HepG2 (cell line): Measurements from ENCODE around the gene CTNND2.

Experiments used
- CREB1 ChIP-seq, 2 experiments: fragments of 450-650 bp in 1 of 2; IDR thresholded peaks; 2 replicates each; pipeline ENCODE4 v1.6.1; 2016 to 2017; ENCODE audit warnings: control low read depth in 1 of 2, mild to moderate bottlenecking in 1 of 2, missing compliant biosample characterization in 1 of 2, missing genetic modification characterization in 1 of 2
- MAZ ChIP-seq, 2 experiments: sonication (generic) in 1 of 2; formaldehyde crosslinking in 1 of 2; IDR thresholded peaks; 2 replicates each; pipeline versions ENCODE4 v1.5.0 to v1.6.1; 2012 to 2020; ENCODE audit warnings: low read depth in 2 of 2, mild to moderate bottlenecking in 2 of 2, borderline replicate concordance in 1 of 2, improper control_type of control experiment in 1 of 2, low read length in 1 of 2, missing genetic modification reagents in 1 of 2, moderate library complexity in 1 of 2
- TF ChIP-seq, protein P1 (sequence below): sonication (generic); formaldehyde crosslinking; IDR thresholded peaks from 2 replicates; pipeline ENCODE4 v1.8.1; 2023; ENCODE audit warnings: missing genetic modification reagents, inconsistent platforms, borderline replicate concordance

DNA sequence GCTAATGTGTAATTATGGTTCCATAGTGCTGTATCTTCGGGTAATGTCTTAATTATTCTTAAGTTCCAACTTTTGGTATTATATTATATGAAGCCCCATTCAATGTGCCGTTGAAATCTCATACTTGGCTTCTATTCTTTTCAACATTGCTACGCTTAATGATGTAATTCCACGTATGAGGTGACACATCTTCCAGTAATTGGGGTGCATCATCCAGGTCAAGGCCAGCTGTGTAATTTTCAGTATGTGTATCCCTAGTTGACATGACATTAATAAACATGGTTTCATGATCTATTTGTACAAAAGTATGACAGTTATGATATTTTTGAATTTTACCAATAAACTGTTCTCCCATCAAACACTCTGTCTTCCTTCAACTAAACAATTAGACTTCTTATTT is 546.3 kb downstream of the CTNND2 start:
- no peak for TF ChIP-seq MAZ (IDR thresholded peaks at IDR 0.05; ENCODE audit: borderline replicate concordance, low read depth, low read length)
- TF ChIP-seq MAZ (CRISPR knock-in tag; IDR thresholded peaks at IDR 0.05; ENCODE audit: low read depth), result no peak
- TF ChIP-seq, protein P1, sequence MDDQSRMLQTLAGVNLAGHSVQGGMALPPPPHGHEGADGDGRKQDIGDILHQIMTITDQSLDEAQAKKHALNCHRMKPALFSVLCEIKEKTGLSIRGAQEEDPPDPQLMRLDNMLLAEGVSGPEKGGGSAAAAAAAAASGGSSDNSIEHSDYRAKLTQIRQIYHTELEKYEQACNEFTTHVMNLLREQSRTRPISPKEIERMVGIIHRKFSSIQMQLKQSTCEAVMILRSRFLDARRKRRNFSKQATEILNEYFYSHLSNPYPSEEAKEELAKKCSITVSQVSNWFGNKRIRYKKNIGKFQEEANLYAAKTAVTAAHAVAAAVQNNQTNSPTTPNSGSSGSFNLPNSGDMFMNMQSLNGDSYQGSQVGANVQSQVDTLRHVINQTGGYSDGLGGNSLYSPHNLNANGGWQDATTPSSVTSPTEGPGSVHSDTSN (CRISPR knock-in tag), result no peak
- TF ChIP-seq CREB1 (IDR thresholded peaks at IDR 0.05), result no peak
- no peak for TF ChIP-seq CREB1 (CRISPR knock-in tag; IDR thresholded peaks at IDR 0.05)
